ENCODE results near the gene MERTK.

MERTK gene

DNA sequence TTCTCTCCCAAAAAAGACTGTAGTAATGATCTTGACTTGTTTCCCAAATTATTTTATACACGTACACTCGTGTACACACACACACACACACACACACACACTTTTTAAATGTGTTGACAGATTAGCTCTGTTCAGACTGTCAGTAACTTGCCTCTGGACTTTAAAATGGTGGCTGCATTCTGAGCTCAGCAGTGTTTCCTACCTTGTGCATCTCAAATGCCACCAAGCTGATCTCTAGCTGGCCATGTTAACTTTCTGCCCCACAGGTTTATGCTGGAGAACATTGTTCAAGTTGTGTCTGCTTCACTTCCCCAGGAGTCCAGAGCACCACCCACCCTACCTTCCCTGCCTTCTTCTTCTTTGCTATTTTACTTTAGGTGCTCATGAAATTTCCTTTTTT is 83.3 kb downstream of the MERTK start:
- TF ChIP-seq GATA2 (IDR thresholded peaks at IDR 0.05; ENCODE audit: low read depth, low read length) (no peak), GATA3 (IDR thresholded peaks at IDR 0.05; ENCODE audit: low read depth, low read length) (no peak)

DNA sequence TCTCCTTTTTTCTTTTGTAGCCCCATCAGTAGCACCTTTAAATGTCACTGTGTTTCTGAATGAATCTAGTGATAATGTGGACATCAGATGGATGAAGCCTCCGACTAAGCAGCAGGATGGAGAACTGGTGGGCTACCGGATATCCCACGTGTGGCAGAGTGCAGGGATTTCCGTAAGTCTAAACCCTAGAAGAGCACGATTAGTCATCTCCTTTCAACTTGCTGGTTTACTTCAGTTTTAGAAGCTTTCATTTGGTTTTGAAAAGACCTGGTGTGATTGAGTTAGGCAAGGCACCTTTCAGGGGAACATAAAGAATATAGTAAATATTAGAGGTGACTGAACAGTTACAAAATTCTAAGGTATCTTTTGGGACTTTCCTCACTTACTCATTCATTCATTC is 84.4 kb downstream of the MERTK start:
- TF ChIP-seq GATA2 (IDR thresholded peaks at IDR 0.05; ENCODE audit: low read depth, low read length), result no peak

DNA sequence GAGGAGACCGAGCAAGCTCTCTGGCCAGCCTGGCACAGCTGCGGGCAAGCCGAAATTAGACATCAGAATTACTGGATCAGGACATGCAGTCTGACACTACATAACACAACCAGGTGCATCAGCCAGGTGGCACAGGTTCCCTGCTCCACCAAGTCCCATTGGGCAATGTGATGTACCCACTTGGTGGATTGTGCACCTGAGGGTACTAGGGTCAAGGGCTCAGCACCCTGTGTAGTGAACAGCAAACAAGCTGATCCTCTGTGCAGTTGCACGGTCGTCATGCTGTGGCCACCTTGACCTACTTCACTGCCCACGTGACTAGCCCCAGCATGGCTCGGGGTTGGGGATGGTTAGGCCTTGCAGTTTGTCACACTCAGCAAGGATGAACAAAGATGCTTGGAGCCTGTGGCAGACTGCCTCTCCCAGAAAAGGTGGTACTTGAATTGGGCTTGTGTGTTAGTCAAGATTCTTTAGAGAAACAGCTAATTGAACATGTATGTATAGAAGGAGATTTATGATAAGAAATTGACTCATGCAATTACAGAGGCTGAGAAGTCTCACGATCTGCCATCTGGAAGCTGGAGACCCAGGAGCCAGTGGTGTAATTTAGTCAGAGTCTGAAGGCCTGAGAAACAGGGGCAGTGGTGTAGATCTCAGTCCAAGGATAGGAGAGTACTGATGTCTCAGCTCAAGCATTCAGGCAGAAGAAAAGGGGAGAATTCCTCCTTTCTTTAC is 85.2 kb downstream of the MERTK start:
- no peak for TF ChIP-seq GATA3 (IDR thresholded peaks at IDR 0.05; ENCODE audit: low read depth, low read length)
- no peak for TF ChIP-seq GATA2 (IDR thresholded peaks at IDR 0.05; ENCODE audit: low read depth, low read length)

DNA sequence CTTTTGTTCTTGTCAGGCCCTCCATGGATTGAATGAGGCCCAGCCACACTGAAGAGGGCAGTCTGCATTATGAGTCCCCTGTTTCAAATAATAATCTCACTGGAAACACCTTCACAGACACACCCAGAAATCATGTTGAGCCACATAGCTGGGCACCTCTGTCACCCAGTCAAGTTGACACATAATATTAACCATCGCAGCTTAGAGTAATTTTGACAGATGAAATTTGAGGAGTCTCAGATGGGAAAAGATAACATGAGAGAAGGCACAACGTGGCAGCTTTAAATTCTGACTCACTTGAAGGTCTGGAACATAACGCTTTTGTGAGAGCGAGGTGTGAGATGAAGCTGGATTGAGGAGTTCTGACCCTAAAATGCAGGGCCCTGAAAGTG is 85.8 kb downstream of the MERTK start:
- TF ChIP-seq GATA2 (IDR thresholded peaks at IDR 0.05; ENCODE audit: low read depth, low read length), result no peak
- no peak for TF ChIP-seq GATA3 (IDR thresholded peaks at IDR 0.05; ENCODE audit: low read depth, low read length)

DNA sequence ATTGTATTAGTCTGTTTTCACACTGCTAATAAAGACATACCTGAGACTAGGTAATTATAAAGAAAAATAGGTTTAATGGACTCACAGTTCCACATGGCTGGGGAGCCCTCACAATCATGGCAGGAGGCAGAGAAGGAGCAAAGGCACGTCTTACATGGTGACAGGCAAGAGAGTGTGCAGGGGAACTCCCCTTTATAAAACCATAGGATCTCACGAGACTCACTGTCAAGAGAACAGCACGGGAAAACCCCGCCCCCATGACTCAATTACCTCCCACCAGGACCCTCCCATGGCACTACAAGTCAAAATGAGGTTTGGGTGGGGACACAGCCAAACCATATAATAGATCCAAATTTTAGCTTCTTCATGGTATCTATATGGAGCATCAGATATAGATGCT is 87.1 kb downstream of the MERTK start:
- TF ChIP-seq GATA3 (IDR thresholded peaks at IDR 0.05; ENCODE audit: low read depth, low read length) (no peak), GATA2 (IDR thresholded peaks at IDR 0.05; ENCODE audit: low read depth, low read length) (no peak)

DNA sequence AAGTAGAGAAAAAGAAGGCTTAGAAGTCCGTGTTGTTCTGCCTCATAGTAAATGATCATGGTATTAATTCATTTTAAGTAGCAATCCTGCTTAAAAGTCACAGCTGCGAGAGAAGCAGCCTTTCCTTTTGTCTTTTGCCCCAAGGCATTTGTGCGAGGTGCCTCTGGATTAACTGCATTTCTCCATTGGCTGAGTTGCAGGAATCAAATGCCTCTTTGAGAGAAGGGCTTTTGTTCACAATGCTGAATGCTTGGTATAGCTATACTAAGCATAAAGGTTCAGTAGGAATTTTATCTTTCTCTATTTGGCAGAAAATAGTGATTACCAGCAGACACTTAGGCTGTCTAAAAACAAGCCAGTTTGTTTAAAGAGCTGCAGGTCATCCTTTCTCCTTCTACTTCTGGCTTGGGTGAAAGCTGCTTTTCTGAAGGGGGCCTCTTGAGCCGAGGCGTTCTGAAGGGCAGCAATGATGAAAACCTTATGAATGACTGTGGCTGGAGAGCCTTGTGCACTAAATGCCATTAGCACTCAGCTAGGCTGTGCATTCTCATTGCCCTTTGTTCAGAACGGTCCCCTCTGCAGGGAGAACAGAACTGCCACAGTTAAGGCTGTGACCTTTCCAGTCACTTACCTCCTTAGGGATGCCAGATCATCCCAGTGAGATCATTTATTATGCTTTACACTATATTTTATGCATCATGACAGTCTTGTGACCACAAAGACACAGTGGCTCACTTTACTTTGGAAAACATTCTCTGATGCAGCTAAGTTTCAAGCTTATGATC is 87.9 kb downstream of the MERTK start:
- TF ChIP-seq GATA3 (IDR thresholded peaks at IDR 0.05; ENCODE audit: low read depth, low read length), result no peak
- no peak for TF ChIP-seq GATA2 (IDR thresholded peaks at IDR 0.05; ENCODE audit: low read depth, low read length)

DNA sequence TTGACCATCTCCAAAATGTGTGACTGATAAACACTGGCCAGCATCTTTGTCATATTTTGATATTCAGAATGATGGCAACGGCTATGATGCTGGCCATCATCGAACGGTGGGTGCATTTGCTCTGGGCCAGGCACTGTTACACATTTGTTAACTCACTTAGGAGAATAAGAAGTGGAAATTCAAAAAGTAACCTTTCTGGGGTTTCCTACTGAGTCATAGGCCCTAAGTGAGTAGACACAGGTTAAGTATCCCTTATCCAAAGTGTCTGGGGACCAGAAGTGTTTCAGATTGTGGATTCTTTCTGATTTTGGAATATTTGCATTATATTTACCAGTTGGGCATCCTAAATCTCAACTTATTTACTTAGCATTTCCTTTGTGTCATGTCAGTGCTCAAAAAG is 92.0 kb downstream of the MERTK start:
- TF ChIP-seq GATA2 (IDR thresholded peaks at IDR 0.05; ENCODE audit: low read depth, low read length) (no peak), GATA3 (IDR thresholded peaks at IDR 0.05; ENCODE audit: low read depth, low read length) (no peak)

DNA sequence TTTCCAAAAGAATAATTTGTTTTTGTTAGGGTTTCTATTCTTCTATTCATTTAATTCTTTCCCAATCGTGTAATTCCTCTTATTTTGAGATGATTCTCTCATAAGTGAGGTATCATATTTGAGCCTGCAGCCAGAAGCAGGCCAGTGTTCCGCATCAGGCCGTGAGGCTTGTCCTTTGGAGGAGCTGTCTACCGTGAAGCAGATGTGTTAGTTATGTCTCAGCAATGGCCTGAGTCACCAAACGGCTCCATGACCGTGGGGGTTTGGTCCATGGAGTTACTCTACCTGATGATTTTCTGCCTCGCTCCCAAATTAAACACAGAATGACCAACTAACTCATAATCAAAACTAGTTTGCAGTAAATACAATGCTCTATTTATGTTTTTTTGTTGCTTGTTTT is 92.4 kb downstream of the MERTK start:
- TF ChIP-seq GATA2 (IDR thresholded peaks at IDR 0.05; ENCODE audit: low read depth, low read length) (no peak), GATA3 (IDR thresholded peaks at IDR 0.05; ENCODE audit: low read depth, low read length) (no peak)

DNA sequence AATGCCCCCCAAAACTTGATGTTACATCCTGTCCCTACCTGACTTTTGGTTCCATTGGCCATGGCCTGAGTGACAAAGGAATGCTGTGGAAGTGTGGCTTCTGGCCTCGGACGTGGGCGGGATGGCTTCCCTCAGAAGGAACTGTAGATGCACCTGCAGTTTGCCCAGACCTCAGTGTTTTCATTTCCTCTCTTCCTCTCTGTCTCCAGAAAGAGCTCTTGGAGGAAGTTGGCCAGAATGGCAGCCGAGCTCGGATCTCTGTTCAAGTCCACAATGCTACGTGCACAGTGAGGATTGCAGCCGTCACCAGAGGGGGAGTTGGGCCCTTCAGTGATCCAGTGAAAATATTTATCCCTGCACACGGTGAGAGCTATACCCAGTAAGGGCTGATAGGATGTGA is 95.6 kb downstream of the MERTK start:
- no peak for TF ChIP-seq GATA2 (IDR thresholded peaks at IDR 0.05; ENCODE audit: low read depth, low read length)
- TF ChIP-seq GATA3 (IDR thresholded peaks at IDR 0.05; ENCODE audit: low read depth, low read length), result no peak

DNA sequence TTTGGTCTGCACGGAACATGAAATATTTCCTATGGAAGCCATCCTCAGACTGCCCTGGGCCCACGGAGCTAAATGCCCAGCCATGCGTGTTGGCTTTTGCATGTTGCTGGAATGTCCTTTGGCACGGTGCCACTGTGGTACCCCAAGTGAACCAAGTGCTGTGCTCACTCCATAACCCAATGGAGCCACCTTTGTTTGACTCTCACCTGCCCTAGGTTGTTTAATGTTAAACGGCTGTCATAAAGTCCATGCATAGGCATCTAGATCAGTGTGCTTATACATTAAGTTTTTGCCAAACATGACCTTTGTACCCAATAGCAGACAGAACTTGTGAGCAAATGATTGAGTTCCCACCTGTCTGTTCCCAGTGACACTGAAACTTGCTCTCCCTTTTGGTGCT is 96.7 kb downstream of the MERTK start:
- no peak for TF ChIP-seq GATA3 (IDR thresholded peaks at IDR 0.05; ENCODE audit: low read depth, low read length)
- no peak for TF ChIP-seq GATA2 (IDR thresholded peaks at IDR 0.05; ENCODE audit: low read depth, low read length)

DNA sequence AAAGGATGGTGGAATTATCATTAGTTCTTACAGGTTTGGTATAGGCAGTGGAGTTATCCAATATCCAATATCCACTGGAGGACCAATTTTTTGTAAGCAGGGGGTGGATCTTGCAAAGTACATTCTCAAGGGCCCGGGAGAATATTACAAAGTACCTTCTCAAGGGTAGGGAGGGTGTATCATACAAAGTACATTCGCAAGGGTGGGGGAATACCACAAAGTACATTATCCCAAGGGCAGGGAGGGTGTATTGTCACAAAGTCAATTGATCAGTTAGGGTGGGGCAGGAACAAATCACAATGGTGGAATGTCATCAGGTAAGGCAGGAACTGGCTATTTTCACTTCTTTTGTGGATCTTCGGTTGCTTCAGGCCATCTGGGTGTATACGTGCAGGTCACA is 101.4 kb downstream of the MERTK start:
- TF ChIP-seq GATA2 (IDR thresholded peaks at IDR 0.05; ENCODE audit: low read depth, low read length), result no peak
- TF ChIP-seq GATA3 (IDR thresholded peaks at IDR 0.05; ENCODE audit: low read depth, low read length), result no peak

DNA sequence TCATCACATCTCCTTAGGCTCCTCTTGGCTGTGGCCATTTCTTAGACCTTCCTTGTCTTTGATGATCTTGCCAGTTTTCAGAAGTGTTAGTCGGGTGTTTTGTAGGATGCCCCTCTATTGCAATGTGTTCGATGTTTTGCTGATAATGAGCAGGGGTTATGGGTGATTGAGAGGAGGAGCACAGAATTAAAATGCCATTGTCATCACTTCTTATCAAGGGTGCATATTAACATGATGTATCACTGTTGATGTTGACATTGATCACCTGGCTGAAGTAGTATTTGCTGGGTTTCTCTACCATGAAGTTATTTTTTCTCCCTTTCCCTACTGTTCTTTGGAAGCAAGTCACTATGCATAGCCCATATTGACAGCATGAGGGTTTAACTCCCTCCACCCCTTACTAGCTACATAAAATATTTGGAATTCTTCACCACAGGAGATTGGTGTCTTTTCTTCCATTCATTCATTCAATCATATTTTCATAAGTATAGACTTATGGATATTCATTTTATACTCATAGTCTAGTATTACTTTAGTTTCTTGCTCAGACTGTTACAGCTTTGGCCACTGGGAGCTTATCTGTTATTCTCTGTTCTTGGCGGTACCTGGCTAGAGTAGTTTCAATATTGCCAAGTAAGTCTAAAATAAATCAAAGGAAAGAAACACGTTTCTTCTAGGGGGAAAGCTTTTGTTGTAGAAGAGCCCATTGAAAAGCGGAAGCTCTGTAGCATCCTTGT is 102.2 kb downstream of the MERTK start:
- TF ChIP-seq GATA2 (IDR thresholded peaks at IDR 0.05; ENCODE audit: low read depth, low read length) (no peak), GATA3 (IDR thresholded peaks at IDR 0.05; ENCODE audit: low read depth, low read length) (no peak)

DNA sequence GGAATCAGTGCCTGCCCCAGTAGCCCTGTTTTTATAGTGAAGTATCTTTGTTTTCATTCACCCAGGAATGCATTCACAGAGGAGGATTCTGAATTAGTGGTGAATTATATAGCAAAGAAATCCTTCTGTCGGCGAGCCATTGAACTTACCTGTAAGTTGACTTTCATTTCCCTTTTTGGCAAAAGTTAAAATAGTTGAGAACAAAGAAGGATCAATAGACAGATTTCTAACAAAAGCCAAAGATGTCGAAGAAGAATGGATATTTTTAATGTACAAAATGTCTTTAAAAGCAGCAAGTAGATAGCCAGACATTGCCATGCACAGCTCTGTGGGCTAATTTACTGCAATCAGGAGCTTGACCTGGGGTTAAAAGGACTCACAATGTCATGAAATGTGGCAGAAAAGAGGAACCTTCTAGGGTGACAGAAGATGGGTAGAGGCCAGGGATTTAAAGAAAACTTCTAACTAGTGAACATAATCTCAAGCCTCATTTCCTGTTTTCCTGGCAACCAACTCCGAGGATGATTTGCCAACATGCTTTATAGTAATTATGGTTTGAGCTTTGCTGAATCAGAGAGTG is 102.8 kb downstream of the MERTK start:
- TF ChIP-seq GATA3 (IDR thresholded peaks at IDR 0.05; ENCODE audit: low read depth, low read length) (no peak), GATA2 (IDR thresholded peaks at IDR 0.05; ENCODE audit: low read depth, low read length) (no peak)

DNA sequence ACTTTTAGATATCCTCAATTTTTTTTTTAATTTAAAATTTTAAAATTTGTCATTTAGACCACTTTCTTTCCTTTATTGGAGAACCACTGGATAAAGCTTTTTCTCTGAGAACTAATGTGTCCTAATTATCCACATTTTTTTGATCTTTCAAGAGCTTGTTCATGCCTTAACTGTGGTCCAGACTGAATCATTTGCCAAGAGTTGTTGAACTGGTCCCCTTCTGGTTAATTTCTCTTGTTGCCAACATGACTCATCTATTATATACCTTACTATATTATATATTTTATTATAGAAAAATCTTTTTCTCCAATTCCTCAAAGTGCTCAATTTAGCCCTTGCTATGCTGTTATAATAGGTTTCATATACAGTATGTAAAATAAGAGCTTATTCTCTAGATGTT is 103.5 kb downstream of the MERTK start:
- no peak for TF ChIP-seq GATA2 (IDR thresholded peaks at IDR 0.05; ENCODE audit: low read depth, low read length)
- no peak for TF ChIP-seq GATA3 (IDR thresholded peaks at IDR 0.05; ENCODE audit: low read depth, low read length)

Measured in SH-SY5Y (cell line).